Measurements from ENCODE around the gene KDM4E.

The KDM4E gene

GRCh38 chr11:95072948-95073347, 47.9 kb downstream of the KDM4E start:
- no peak overlapping the region for H3K4me3 ChIP-seq (ENCODE audit: control insufficient read depth, low read depth, low read length)
- DNase-seq (ENCODE audit: low read depth): no peak
- TF ChIP-seq CTCF (IDR thresholded peaks at IDR 0.05; ENCODE audit: control insufficient read depth, insufficient read depth, low read depth, low read length, missing control alignments): no peak

DNA sequence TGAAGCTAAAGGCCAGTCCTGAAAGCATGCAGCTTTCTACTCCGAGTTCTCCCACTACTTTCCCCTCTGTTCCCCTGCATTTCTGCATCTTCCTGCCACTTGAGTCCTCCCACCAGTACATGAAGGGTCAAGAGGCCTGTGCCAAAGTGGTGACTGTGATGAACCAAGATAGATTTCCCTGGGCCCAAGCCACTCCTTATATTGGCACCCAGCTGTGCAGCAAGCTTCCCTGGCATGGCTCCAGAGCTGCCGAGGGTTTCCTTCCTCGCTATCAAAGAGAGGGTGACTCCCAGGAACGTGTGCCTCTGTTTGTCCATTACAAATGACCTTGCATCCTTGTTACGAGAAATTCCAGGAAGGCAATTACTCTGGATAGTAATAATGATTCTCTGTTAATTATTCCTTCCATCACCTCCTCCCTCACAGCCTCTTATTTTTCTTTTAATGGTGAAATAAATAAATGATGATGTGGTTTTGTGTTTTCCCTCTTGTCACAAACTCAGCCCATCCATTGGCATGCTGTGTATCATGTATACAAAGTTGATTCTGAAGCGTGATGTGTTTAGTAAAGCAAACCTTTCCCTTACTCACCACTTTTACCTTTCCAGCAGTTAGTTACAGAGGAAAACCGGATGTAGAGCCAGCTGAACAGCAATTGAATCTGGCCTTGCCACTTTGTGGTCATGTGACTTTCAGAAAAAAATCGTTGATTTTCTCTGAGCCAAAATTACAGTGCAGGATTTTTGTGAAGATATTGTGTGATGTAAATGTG, 49.9 kb downstream of the KDM4E start:
- TF ChIP-seq CTCF (IDR thresholded peaks at IDR 0.05; ENCODE audit: control insufficient read depth, insufficient read depth, low read depth, low read length, missing control alignments): no peak
- H3K4me3 ChIP-seq (ENCODE audit: control insufficient read depth, low read depth, low read length): no peak overlapping the region
- DNase-seq (ENCODE audit: low read depth): no peak

- TF ChIP-seq CTCF (IDR thresholded peaks at IDR 0.05; ENCODE audit: control insufficient read depth, insufficient read depth, low read depth, low read length, missing control alignments): no peak
- no peak overlapping the region for H3K4me3 ChIP-seq (ENCODE audit: control insufficient read depth, low read depth, low read length)
- DNase-seq (ENCODE audit: low read depth): no peak
These were observed 51.4 kb downstream of the KDM4E start for GRCh38 chr11:95076416-95076815.

DNA sequence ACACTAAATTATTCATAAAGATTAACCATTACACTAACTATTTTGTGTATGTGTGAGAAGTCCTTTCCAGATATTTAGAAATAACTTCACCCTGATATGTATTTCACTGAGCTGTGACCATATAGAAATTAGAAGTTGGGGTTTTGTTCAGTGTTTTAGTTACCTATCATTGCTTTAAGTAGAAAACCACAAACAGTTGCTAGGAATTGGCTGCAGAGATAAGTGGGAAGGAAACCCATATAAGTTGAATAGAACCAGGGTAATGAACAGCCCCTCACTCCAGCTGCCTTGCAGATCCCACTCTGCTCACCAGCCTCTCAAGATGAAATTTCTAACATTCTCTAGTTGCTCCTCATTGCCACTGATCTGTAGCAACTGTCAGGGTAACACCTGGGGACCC, 51.9 kb downstream of the KDM4E start:
- no peak for TF ChIP-seq CTCF (IDR thresholded peaks at IDR 0.05; ENCODE audit: control insufficient read depth, insufficient read depth, low read depth, low read length, missing control alignments)
- no peak for DNase-seq (ENCODE audit: low read depth)
- no peak overlapping the region for H3K4me3 ChIP-seq (ENCODE audit: control insufficient read depth, low read depth, low read length)
